DMS114 treated with DMSO at 0.1 percent for 48 hours (cell line): Measurements from ENCODE around the gene IL31RA.

Experiments
- DNase-seq: peaks from one replicate; lab custom pipeline; 2025; ENCODE audit not compliant: unreplicated experiment; lab: John Stamatoyannopoulos, UW

Gene IL31RA

GRCh38 chr5:55858104-55858503 is 6.9 kb downstream of the IL31RA start:
- no peak for DNase-seq

GRCh38 chr5:55860288-55860687 is 9.1 kb downstream of the IL31RA start:
- DNase-seq: no peak

- DNase-seq: no peak
Measured at GRCh38 chr5:55860709-55861108, 9.6 kb downstream of the IL31RA start.

GRCh38 chr5:55864606-55865541 is 13.7 kb downstream of the IL31RA start:
- DNase-seq: no peak

GRCh38 chr5:55865831-55866230 is 14.7 kb downstream of the IL31RA start:
- no peak for DNase-seq

- DNase-seq: no peak
Measured at GRCh38 chr5:55866485-55866884, 15.3 kb downstream of the IL31RA start.

- no peak for DNase-seq
Measured at GRCh38 chr5:55866934-55867333, 15.8 kb downstream of the IL31RA start.

GRCh38 chr5:55868846-55869245 is 17.7 kb downstream of the IL31RA start:
- no peak for DNase-seq

GRCh38 chr5:55869847-55870246 is 18.7 kb downstream of the IL31RA start:
- DNase-seq: no peak

- no peak for DNase-seq
Measured at GRCh38 chr5:55873234-55873633, 22.1 kb downstream of the IL31RA start.

- DNase-seq: no peak
Measured at GRCh38 chr5:55877655-55878054, 26.5 kb downstream of the IL31RA start.

GRCh38 chr5:55880453-55880852 is 29.3 kb downstream of the IL31RA start:
- DNase-seq: no peak

- no peak for DNase-seq
Measured at GRCh38 chr5:55885359-55885758, 34.2 kb downstream of the IL31RA start.

- no peak for DNase-seq
Measured at GRCh38 chr5:55888205-55888604, 37.0 kb downstream of the IL31RA start.

- DNase-seq: no peak
Measured at GRCh38 chr5:55892479-55892878, 41.3 kb downstream of the IL31RA start.

- DNase-seq: no peak
Measured at GRCh38 chr5:55894135-55894534, 43.0 kb downstream of the IL31RA start.

- DNase-seq: no peak
Measured at GRCh38 chr5:55895346-55895745, 44.2 kb downstream of the IL31RA start.

GRCh38 chr5:55896238-55896637 is 45.1 kb downstream of the IL31RA start:
- DNase-seq: no peak

GRCh38 chr5:55896663-55897062 is 45.5 kb downstream of the IL31RA start:
- DNase-seq: no peak

GRCh38 chr5:55897206-55897894 is 46.2 kb downstream of the IL31RA start:
- no peak for DNase-seq

- DNase-seq: no peak
Measured at GRCh38 chr5:55897905-55898304, 46.7 kb downstream of the IL31RA start.

GRCh38 chr5:55899344-55899743 is 48.2 kb downstream of the IL31RA start:
- DNase-seq: no peak
